Esophagus squamous epithelium (tissue), 5 donors: Measurements from ENCODE around the gene C1orf226. TPM values are rescaled to one million over a fixed set of nuclear protein-coding genes. Genes with fewer than 3 reads are reported as not detected.

Experiments
- DNase-seq: peaks from one replicate; lab custom pipeline; 2025; lab: John Stamatoyannopoulos, UW
- H3K27ac ChIP-seq, 4 donors: fragments of 200-600 bp; sonication (generic); one replicate each; pipeline ENCODE4 v1.5.1; 2016 to 2019; ENCODE audit warnings: mild to moderate bottlenecking in 1 of 4
- H3K27me3 ChIP-seq, 4 donors: fragments of 200-600 bp; sonication (generic); 1 replicate in 3 of 4; 2 replicates in 1 of 4; pipeline versions ENCODE4 v1.5.1 to v1.6.0; 2017 to 2021; ENCODE audit warnings: antibody characterized with exemption in 1 of 4
- H3K36me3 ChIP-seq, 3 donors: fragments of 200-600 bp; sonication (generic); one replicate each; pipeline ENCODE4 v1.5.1; 2016 to 2019
- H3K4me1 ChIP-seq, 3 donors: fragments of 200-600 bp; sonication (generic); one replicate each; pipeline ENCODE4 v1.5.1; 2017 to 2019
- H3K4me3 ChIP-seq, 4 donors: fragments of 200-600 bp; sonication (generic); 1 replicate in 3 of 4; 2 replicates in 1 of 4; pipeline ENCODE4 v1.5.1; 2016 to 2019; ENCODE audit warnings: mild to moderate bottlenecking in 2 of 4, moderate library complexity in 1 of 4
- H3K9me3 ChIP-seq, 3 donors: fragments of 200-600 bp; sonication (generic); one replicate each; pipeline ENCODE4 v1.5.1; 2016 to 2019
- CTCF ChIP-seq, 6 experiments: fragments of 450-650 bp in 4 of 6; fragments of 200-600 bp in 2 of 6; sonication (generic) in 2 of 6; IDR thresholded peaks; one replicate each; pipeline ENCODE4 v1.5.1; 2016 to 2019; ENCODE audit warnings: antibody characterized with exemption in 6 of 6, mild to moderate bottlenecking in 4 of 6, moderate library complexity in 4 of 6
- POLR2A ChIP-seq, 4 donors: fragments of 450-650 bp; IDR thresholded peaks; one replicate each; pipeline ENCODE4 v1.6.1; 2017; ENCODE audit warnings: antibody characterized with exemption in 4 of 4, mild to moderate bottlenecking in 4 of 4, moderate library complexity in 3 of 4
- WGBS, 2 donors: methylation state at CpG; one replicate each; pipeline ENCODE4 v1.1.5; 2018; 5-methylcytosine and 5-hydroxymethylcytosine counted together
- intact Hi-C: fragments of 100-400 bp; cut with DNase I; formaldehyde crosslinking; loops from one replicate; pipeline ENCODE4 v1.15.0; 2022
- total RNA-seq, 4 donors: library from RNA; depleted of rRNA; stranded (reverse); fragments of >200 nt; gene quantifications; one replicate each; pipeline ENCODE4 v1.1.0, GENCODE V29; 2016
- donor health status: DM: yes; HTN: yes; CAD: no.

C1orf226 gene
- total RNA-seq, 4 donors from 2014 or later, result 1.7 to 5.3 (median 3.6) TPM

- H3K27me3 ChIP-seq, result peaks cover 0 to 30% (median 0%) of the 10 kb centered on the region in 4 donors
- no peak for DNase-seq
- WGBS, 2 donors, result 84 to 91% methylated on average over 8 to 10 of the region's 10 CpGs
- H3K9me3 ChIP-seq, result no peaks in the 10 kb centered on the region
- H3K36me3 ChIP-seq, result no peaks in the 10 kb centered on the region
- no peak overlapping the region for H3K27ac ChIP-seq
- H3K4me3 ChIP-seq, result no peak overlapping the region
- intact Hi-C loops, result no loop called here
- H3K4me1 ChIP-seq, result no peaks in the 10 kb centered on the region
- TF ChIP-seq CTCF (IDR thresholded peaks at IDR 0.05), result no peak
- no peak for TF ChIP-seq POLR2A (IDR thresholded peaks at IDR 0.05)
Measured at GRCh38 chr1:162400790-162401355, 19.3 kb downstream of the C1orf226 start.

DNA sequence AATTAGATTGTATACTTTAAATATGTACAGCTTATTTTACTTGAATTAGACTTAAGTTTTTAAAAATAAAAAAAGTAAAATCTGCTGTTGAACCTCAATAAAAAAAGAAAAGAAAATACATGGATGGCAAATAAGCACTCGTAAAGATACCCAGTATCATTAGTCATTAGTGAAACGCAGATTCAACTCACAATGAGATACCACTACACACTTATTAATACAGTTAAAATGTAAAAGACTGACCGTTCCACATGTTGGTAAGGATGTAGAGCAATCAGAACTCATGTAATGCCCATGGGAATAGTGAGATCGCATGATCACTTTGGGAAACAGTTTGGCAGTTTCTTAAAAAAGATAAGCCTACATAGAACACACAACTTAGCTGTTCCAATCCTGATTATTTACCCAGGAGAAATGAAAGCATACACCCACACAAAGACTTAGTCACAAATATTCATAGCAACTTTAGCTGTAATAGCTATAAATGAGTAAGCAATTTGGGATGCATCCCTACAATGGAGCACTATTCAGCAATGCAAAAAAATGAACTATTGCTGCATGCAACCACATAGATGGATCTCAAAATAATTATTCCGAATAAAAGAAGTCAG lies 23.1 kb downstream of the C1orf226 start:
- H3K36me3 ChIP-seq, result no peaks in the 10 kb centered on the region
- H3K4me1 ChIP-seq, result no peaks in the 10 kb centered on the region
- WGBS, 2 donors, result 51 to 57% methylated on average over 5 of the region's 5 CpGs
- no peak for DNase-seq
- no peak for TF ChIP-seq POLR2A (IDR thresholded peaks at IDR 0.05)
- TF ChIP-seq CTCF (IDR thresholded peaks at IDR 0.05), result no peak
- H3K27me3 ChIP-seq, result peaks cover 0 to 12% (median 0%) of the 10 kb centered on the region in 4 donors
- H3K9me3 ChIP-seq, result no peaks in the 10 kb centered on the region
- no peak overlapping the region for H3K4me3 ChIP-seq
- H3K27ac ChIP-seq, result no peak overlapping the region
- intact Hi-C loops, result no loop called here

DNA sequence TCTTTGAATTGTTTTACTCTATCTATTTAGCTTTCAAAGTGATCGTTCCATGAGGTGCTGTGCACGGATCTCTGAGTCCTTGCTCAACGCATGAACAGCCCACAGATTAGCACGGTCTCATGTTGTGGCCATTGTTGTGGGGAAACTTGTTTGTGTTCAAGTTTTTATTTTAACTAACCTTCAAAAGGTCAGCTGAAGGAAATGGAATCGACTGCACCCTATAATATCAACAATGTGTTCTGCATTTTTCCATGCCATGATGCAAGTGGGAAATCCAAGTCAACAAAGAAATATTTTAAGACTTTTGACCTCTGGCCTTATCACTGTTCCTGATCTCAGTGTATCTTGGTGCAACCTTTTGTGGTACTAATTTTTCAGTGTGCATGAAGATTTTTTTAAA lies 24.3 kb downstream of the C1orf226 start:
- TF ChIP-seq CTCF (IDR thresholded peaks at IDR 0.05), result no peak
- no peak for TF ChIP-seq POLR2A (IDR thresholded peaks at IDR 0.05)
- peaks cover 0 to 12% (median 0%) of the 10 kb centered on the region in 4 donors for H3K27me3 ChIP-seq
- intact Hi-C loops, result no loop called here

GRCh38 chr1:162406811-162407210 lies 25.3 kb downstream of the C1orf226 start:
- WGBS, 2 donors, result 69 to 96% methylated on average over 2 of the region's 2 CpGs
- Histone ChIP-seq H3K9me3 (no peaks in the 10 kb centered on the region), H3K27ac (no peak overlapping the region), H3K4me3 (no peak overlapping the region), H3K27me3 (peaks cover 0 to 12% (median 0%) of the 10 kb centered on the region in 4 donors), H3K36me3 (no peaks in the 10 kb centered on the region), H3K4me1 (no peaks in the 10 kb centered on the region)
- intact Hi-C loops, result no loop called here
- no peak for TF ChIP-seq POLR2A (IDR thresholded peaks at IDR 0.05)
- TF ChIP-seq CTCF (IDR thresholded peaks at IDR 0.05), result no peak
- DNase-seq, result no peak

More for the DNA sequence above, 24.3 kb downstream of the C1orf226 start:
- H3K9me3 ChIP-seq, result no peaks in the 10 kb centered on the region
- H3K27ac ChIP-seq, result no peak overlapping the region
- H3K4me1 ChIP-seq, result no peaks in the 10 kb centered on the region
- no peak for DNase-seq
- WGBS, 2 donors, result 47 to 66% methylated on average over 5 of the region's 5 CpGs
- H3K4me3 ChIP-seq, result no peak overlapping the region
- no peaks in the 10 kb centered on the region for H3K36me3 ChIP-seq

- WGBS, 2 donors, result 86 to 94% methylated on average over 1 of the region's 1 CpG
- Histone ChIP-seq H3K4me3 (no peak overlapping the region), H3K27me3 (peaks cover 0 to 7% (median 0%) of the 10 kb centered on the region in 4 donors), H3K9me3 (no peaks in the 10 kb centered on the region), H3K4me1 (no peaks in the 10 kb centered on the region), H3K36me3 (no peaks in the 10 kb centered on the region), H3K27ac (no peak overlapping the region)
- TF ChIP-seq CTCF (IDR thresholded peaks at IDR 0.05) (no peak), POLR2A (IDR thresholded peaks at IDR 0.05) (no peak)
- DNase-seq, result no peak
- intact Hi-C loops, result no loop called here
Measured at GRCh38 chr1:162407539-162407938, 26.0 kb downstream of the C1orf226 start.
